ENCODE results near the gene EEF1AKMT3.

- no peak for TF ChIP-seq CTCF (IDR thresholded peaks at IDR 0.05)
- TF ChIP-seq POLR2A (IDR thresholded peaks at IDR 0.05): no peak
- TF ChIP-seq POLR2AphosphoS5 (IDR thresholded peaks at IDR 0.05): no peak
Measured at GRCh38 chr12:57762463-57762862, 10.0 kb upstream of the EEF1AKMT3 start.
